Stimulated activated naive CD4-positive, alpha-beta T cell treated with Interleukin-2 at 50 U/mL for 16 hours (primary cell): ENCODE data around the gene INF2.

Experiments
- DNase-seq: peaks from one replicate; lab custom pipeline; 2025; lab: John Stamatoyannopoulos, UW

The INF2 gene

GRCh38 chr14:104702673-104703072 lies 13.3 kb downstream of the INF2 start:
- DNase-seq = no peak

DNA sequence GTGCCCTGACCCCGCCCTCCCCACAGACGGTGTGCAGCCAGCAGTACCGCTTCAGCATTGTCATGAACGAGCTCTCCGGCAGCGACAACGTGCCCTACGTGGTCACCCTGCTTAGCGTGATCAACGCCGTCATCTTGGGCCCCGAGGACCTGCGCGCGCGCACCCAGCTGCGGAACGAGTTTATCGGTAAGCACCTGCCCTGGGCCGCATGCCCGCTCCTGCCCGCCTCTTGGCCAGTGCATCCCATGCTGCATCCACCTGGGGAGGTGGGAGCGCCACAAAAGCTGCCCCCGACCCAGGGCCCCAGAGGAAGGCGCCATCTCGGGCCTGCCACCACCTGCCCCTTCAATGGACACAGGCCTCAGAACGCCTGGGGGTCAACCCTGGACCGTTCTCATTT lies 13.9 kb downstream of the INF2 start:
- DNase-seq = no peak

- DNase-seq = no peak
These were observed 14.8 kb downstream of the INF2 start for GRCh38 chr14:104704252-104704651.

- no peak for DNase-seq
These were observed 16.1 kb downstream of the INF2 start for GRCh38 chr14:104705340-104706047.

GRCh38 chr14:104706733-104707607 lies 17.6 kb downstream of the INF2 start:
- DNase-seq = no peak

DNA sequence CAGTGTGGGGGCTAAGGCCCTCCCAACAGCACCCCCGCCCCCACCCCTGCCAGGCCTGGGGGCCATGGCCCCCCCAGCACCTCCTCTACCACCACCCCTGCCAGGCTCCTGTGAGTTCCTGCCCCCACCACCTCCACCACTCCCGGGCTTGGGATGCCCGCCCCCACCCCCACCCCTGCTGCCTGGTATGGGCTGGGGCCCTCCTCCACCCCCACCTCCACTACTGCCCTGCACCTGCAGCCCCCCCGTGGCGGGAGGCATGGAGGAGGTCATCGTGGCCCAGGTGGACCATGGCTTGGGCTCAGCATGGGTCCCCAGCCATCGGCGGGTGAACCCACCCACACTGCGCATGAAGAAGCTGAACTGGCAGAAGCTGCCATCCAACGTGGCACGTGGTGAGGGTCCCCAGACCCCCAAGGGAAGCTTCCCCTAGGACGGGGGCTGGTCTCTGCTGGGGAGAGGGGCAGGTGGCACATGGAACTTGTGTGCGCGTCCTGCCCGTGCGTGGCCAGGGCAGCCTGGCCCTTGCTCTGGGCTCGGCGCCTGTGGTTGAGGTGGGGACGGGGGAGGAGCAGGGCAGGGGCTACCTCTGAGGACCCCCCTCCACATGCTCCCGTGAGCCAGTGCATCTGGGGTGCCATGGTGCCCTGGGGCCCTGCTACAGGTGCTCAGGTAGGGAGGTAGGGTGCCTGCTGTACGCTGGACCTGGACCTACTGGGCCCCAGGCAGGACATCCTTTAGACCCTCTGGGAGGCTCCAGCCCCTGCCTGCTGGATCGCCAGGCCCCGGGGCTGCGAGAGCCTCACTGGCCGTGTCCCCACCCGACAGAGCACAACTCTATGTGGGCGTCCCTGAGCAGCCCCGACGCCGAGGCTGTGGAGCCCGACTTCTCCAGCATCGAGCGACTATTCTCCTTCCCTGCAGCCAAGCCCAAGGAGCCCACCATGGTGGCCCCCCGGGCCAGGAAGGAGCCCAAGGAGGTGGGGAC lies 18.5 kb downstream of the INF2 start:
- DNase-seq = no peak

DNA sequence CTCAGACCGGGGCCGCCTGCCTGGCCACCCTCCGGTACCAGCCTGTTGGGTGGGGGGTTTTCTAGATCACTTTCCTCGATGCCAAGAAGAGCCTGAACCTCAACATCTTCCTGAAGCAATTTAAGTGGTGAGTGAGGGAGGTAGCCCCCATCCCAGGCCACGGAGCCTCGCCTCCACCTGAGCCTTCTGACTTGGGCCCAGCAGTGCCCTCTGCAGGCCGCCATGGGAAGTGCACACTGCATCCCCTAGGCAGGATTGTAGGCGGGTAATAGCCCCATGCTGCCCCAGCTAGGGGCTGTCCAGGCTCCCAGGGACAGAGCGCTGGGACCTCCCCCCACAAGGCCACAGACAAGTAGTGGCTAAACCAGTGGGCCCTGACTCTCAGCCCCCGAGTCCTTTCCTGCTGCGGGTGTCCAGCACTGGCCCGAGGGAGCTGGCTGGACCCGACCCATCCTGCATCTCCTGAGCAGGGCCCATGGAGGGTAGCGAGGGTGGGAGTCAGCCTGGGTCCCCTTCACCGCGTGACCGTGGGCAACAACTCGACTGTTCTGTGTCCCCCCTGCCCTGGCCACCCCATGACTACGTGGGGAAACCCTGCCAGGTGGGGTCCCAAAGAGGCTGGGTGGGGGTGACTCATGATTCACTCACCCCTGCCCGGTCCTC lies 19.3 kb downstream of the INF2 start:
- DNase-seq = peak; percentile 50

DNA sequence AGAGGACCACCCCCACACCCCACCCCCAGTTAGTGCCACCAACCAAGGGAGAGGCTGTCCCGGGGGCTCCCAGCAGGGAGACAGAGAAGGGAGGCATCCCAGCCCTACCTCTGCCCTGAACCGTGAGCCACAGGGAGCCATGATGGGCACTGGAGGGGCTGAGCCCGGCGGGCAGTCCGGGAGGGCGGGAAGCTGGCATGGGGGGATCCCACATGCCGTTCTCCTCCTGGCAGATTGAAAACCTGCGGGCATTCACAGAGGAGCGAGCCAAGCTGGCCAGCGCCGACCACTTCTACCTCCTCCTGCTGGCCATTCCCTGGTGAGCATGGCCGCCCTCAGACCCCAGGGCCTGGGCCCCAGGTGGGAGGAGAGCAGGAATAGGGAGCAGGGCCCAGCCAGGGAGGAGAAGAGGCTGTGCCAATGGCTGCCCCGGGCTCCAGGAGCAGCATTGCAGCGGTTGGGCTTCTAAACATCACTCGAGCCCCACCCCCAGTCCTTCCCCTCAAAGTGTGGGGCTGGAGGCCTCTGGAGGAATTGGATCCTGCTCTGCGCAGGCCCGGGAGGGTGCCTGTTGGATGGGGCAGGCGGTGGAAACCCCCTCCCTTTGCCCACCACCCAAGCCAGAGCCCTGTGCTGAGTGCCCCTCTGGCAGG lies 20.1 kb downstream of the INF2 start:
- no peak for DNase-seq

DNA sequence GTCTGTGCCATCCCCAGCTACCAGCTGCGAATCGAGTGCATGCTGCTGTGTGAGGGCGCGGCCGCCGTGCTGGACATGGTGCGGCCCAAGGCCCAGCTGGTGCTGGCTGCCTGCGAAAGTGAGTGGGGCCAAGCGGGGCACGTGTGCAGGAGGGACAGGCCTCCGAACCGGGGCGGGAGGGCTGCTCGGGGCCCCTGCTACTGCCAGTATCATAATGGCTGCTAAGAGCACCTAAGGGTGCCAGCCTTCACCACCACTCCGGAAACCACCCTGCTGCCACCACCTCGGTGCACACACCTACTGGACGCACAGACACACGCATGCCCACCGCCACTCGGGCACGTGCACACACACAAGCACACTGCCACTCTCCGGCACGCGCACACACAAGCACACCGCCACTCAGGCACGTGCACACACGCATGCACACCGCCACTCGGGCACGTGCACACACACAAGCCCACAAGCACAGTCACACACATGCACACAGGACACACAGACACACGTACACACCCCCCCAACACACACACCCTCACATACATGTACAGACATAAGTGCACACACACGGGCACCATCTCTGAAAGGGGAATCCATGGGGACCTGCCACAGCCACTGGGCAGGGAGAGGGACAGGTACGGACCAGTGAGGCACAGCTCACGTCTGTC lies 20.8 kb downstream of the INF2 start:
- no peak for DNase-seq

DNA sequence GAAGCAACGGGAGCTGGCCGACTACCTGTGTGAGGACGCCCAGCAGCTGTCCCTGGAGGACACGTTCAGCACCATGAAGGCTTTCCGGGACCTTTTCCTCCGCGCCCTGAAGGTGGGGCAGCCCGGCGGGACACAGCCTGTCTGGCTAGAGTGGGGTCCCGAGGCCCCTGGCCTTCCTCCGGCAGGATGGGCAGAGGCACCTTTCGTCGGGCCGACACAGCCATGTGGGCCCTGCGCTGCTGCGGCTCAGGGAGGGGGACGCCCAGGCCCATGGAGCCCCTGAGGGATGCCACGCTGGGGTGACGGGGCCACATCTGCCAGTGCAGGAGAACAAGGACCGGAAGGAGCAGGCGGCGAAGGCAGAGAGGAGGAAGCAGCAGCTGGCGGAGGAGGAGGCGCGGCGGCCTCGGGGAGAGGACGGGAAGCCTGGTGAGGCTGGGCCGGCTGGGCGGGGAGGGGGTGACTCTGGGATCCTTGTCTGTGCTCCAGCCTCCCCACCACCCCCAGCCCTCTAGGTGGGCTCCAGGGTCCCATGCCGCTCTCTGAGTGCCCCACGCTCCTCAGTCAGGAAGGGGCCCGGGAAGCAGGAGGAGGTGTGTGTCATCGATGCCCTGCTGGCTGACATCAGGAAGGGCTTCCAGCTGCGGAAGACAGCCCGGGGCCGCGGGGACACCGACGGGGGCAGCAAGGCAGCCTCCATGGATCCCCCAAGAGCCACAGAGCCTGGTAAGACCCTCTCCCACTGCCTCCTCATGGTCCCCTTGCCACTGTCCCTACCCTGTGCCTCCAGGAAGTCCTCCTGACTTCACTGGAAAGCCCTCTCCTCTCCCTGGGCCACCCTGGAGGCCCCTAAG lies 23.7 kb downstream of the INF2 start:
- DNase-seq = no peak

- DNase-seq = no peak
These were observed 24.6 kb downstream of the INF2 start for GRCh38 chr14:104714066-104714465.

- no peak for DNase-seq
These were observed 25.3 kb downstream of the INF2 start for GRCh38 chr14:104714681-104715080.

DNA sequence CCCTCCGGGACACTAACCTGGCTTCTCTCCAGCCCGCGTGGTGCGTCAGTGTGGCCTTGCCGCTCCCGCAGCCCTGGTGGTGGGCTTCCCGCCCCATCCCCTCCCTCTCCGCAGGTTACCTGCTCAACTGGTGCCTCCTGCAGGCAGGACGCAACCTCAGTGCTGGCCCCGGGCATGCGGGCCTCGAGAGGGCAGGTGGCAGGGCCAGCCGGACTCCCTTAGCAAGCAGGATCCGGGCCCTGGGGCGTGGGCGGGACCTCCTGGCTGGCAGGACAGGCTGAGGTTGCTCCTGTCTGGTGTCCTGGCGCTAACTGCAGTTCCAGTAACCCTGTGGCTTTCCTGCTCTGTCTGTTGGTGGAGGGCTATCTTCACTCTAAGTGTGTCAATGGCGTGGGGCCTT lies 26.0 kb downstream of the INF2 start:
- no peak for DNase-seq

- no peak for DNase-seq
These were observed 26.5 kb downstream of the INF2 start for GRCh38 chr14:104715871-104716270.

- no peak for DNase-seq
These were observed 27.7 kb downstream of the INF2 start for GRCh38 chr14:104717137-104717536.

- DNase-seq = no peak
These were observed 28.2 kb downstream of the INF2 start for GRCh38 chr14:104717646-104718045.

DNA sequence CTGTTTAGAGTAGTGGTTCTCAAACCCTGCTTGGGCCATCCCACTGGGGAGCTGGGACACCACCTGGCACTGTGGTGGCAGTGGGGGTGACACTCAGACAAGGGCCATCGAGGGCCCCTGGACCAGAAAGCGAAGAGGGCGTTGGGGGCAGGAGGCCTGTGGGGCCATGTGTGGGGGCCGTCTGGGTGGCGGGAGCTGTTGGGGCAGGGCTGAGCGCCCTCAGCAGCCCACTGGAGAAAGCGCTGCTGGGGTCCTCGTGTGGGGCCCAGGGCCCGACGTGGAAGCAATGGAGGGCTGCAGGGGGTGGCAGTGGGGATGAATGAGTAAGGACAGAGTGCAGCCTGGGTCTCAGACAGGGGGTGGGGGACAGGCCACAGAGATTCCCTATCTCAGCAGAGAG lies 28.7 kb downstream of the INF2 start:
- no peak for DNase-seq

DNA sequence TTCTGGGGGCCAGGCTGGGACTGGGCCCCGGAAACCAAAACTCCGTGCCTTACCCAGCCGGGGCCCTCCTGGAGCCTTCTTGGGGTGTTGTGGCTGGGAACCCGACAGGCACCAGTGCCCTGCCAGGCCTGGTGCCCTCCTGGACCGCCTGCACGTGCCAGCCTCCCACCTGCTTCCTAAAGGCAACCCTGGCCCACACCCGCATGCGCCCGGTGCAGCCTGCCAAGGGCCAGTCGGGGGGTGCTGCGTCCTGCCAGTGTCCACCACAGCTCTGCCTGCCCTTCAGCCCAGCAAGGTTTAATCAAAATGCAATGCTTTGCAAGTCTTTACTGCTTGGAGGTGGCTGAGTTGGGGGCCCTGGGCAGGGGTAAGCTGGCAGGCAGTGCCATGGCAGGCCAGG lies 29.5 kb downstream of the INF2 start:
- DNase-seq = no peak

DNA sequence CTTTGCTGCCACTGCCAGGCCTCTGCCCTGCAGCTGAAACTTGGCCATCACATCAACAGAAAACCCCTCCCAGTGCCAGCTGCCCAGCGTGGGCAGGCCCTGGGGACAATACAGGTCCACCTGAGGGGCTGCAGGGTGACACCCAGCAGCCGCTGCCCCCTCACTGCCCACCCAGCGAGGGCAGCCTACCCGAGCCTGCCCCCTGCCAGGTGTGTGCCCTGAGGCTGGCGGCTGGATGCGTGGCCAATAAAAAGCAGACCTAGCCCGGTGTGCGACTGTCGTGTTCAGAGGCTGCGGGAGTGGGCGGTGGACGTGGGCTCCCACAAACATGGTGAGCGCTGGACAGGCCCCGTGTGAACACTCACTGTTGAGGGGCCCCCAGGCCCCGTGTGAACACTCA lies 29.9 kb downstream of the INF2 start:
- no peak for DNase-seq
